GM12878 (cell line): ENCODE measurements around the gene RFWD3. TPM values are rescaled to one million over a fixed set of nuclear protein-coding genes. Genes with fewer than 3 reads are reported as not detected.

Source experiments
- ATAC-seq: fragments of 200-7000 bp; cut with Tn5 transposase; 3 replicates; pipeline ENCODE4 v1.9.1; 2020; ENCODE audit warnings: mild to moderate bottlenecking, moderate library complexity
- Bru-seq: library from RNA; stranded (reverse); fragments of 400-500 nt; gene quantifications from one replicate; lab custom pipeline; 2021; lab: Mats Ljungman, UMichigan
- BruChase-seq, 2 experiments: library from RNA; stranded (reverse); fragments of 400-500 nt; gene quantifications; one replicate each; lab custom pipeline; 2021; lab: Mats Ljungman, UMichigan
- BruUV-seq: library from RNA; stranded (reverse); fragments of 400-500 nt; replicated peaks from 2 replicates; lab custom pipeline; 2021; lab: Mats Ljungman, UMichigan
- CTCF ChIA-PET: fragments of 300-600 bp; sonication (Branson Sonifier 250); formaldehyde crosslinking; extraction: SDS; loops from one replicate; lab custom pipeline; 2021; ENCODE audit warnings: inconsistent platforms; lab: Yijun Ruan, JAX
- POLR2A ChIA-PET: fragments of 350-600 bp; formaldehyde crosslinking; extraction: SDS; loops from one replicate; lab custom pipeline; 2021; ENCODE audit warnings: inconsistent platforms; lab: Charles Lee
- RAD21 ChIA-PET: fragments of 300-600 bp; sonication (Branson Sonifier 250); formaldehyde crosslinking; loops from one replicate; lab custom pipeline; 2023; ENCODE audit warnings: antibody characterized with exemption; ENCODE audit not compliant: unreplicated experiment; lab: Charles Lee
- SMC1A ChIA-PET: fragments of 300-600 bp; sonication (Branson Sonifier 250); formaldehyde crosslinking; loops from one replicate; lab custom pipeline; 2023; ENCODE audit not compliant: unreplicated experiment, uncharacterized antibody; lab: Charles Lee
- DNase-seq: peaks from one replicate; pipeline ENCODE4 v3.0.0-alpha.2; 2011; ENCODE audit warnings: low read depth, low spot score
- FAIRE-seq: peaks from 3 replicates; lab custom pipeline; 2011; peaks lifted over from hg19 to GRCh38; lab: Jason Lieb, UNC
- H2AFZ ChIP-seq: 2 replicates; pipeline ENCODE4 v1.6.0; 2011; ENCODE audit warnings: low read depth, low read length, control low read depth; ENCODE audit not compliant: control insufficient read depth
- H3K27ac ChIP-seq: 2 replicates; pipeline ENCODE4 v1.5.1; 2011; ENCODE audit warnings: control low read depth; ENCODE audit not compliant: control insufficient read depth, insufficient read depth
- H3K27me3 ChIP-seq, 2 experiments: replicated peaks in 1 of 2; 2 replicates each; pipeline versions ENCODE4 v1.6.0 to v1.6.1; 2011; ENCODE audit warnings: low read length in 1 of 2; ENCODE audit not compliant: control insufficient read depth in 2 of 2, insufficient read depth in 2 of 2
- H3K36me3 ChIP-seq, 2 experiments: 2 replicates each; pipeline ENCODE4 v1.5.1; 2011; ENCODE audit warnings: low read length in 1 of 2; ENCODE audit not compliant: control insufficient read depth in 2 of 2, insufficient read depth in 2 of 2
- H3K4me1 ChIP-seq: 2 replicates; pipeline ENCODE4 v1.6.1; 2011; ENCODE audit warnings: mild to moderate bottlenecking, low read length, moderate library complexity, mixed read lengths; ENCODE audit not compliant: control insufficient read depth, insufficient read depth
- H3K4me2 ChIP-seq: 2 replicates; pipeline ENCODE4 v1.6.0; 2011; ENCODE audit warnings: control low read depth; ENCODE audit not compliant: control insufficient read depth, insufficient read depth
- H3K4me3 ChIP-seq: fragments of 200-600 bp; sonication (generic); 2 replicates; pipeline ENCODE4 v1.5.1; 2016
- H3K79me2 ChIP-seq: 2 replicates; pipeline ENCODE4 v1.6.0; 2011; ENCODE audit warnings: low read length; ENCODE audit not compliant: control insufficient read depth, insufficient read depth
- H3K9ac ChIP-seq: 2 replicates; pipeline ENCODE4 v1.8.0; 2011; ENCODE audit warnings: low read length, control low read depth, mixed read lengths; ENCODE audit not compliant: control insufficient read depth, insufficient read depth
- H3K9me3 ChIP-seq: replicated peaks from 3 replicates; pipeline ENCODE4 v1.5.1; 2011; ENCODE audit warnings: mild to moderate bottlenecking, low read length; ENCODE audit not compliant: control insufficient read depth, insufficient read depth
- H4K20me1 ChIP-seq: 2 replicates; pipeline ENCODE4 v1.6.0; 2011; ENCODE audit not compliant: control insufficient read depth, insufficient read depth
- ATF3 ChIP-seq: IDR thresholded peaks from 2 replicates; pipeline ENCODE4 v1.6.1; 2011; ENCODE audit warnings: low read depth, mild to moderate bottlenecking, low read length, moderate library complexity, borderline replicate concordance; ENCODE audit errors: extremely low read depth
- BACH1 ChIP-seq: fragments of 450-650 bp; IDR thresholded peaks from 2 replicates; pipeline ENCODE4 v1.6.1; 2017; ENCODE audit warnings: mild to moderate bottlenecking, borderline replicate concordance
- BRCA1 ChIP-seq: IDR thresholded peaks from 2 replicates; pipeline ENCODE4 v1.6.1; 2011; ENCODE audit warnings: low read depth, low read length, improper control_type of control experiment
- CBFB ChIP-seq: IDR thresholded peaks from 2 replicates; pipeline ENCODE4 v1.6.1; 2016; ENCODE audit warnings: antibody characterized with exemption, low read depth
- DPF2 ChIP-seq: fragments of 450-650 bp; IDR thresholded peaks from 2 replicates; pipeline ENCODE4 v1.6.1; 2017; ENCODE audit warnings: mild to moderate bottlenecking
- IRF4 ChIP-seq: IDR thresholded peaks from 2 replicates; pipeline ENCODE4 v1.6.1; 2011; ENCODE audit warnings: low read depth, low read length
- MAX ChIP-seq: IDR thresholded peaks from 2 replicates; pipeline ENCODE4 v1.6.1; 2012; ENCODE audit warnings: low read depth, low read length, improper control_type of control experiment
- MXI1 ChIP-seq: fragments of 150-350 bp; IDR thresholded peaks from 2 replicates; pipeline ENCODE4 v1.6.1; 2011; ENCODE audit warnings: low read depth, mild to moderate bottlenecking, inconsistent platforms, low read length, improper control_type of control experiment
- NBN ChIP-seq: fragments of 450-650 bp; IDR thresholded peaks from 2 replicates; pipeline ENCODE4 v1.6.1; 2016
- NFIC ChIP-seq: IDR thresholded peaks from 2 replicates; pipeline ENCODE4 v1.6.1; 2012; ENCODE audit warnings: low read depth, mild to moderate bottlenecking, inconsistent platforms, low read length, moderate library complexity
- NFYA ChIP-seq: IDR thresholded peaks from 2 replicates; pipeline ENCODE4 v1.6.1; 2011; ENCODE audit warnings: low read depth, mild to moderate bottlenecking, low read length, improper control_type of control experiment, borderline replicate concordance
- PKNOX1 ChIP-seq: fragments of 450-650 bp; IDR thresholded peaks from 2 replicates; pipeline ENCODE4 v1.6.1; 2016; ENCODE audit warnings: mild to moderate bottlenecking
- POLR2A ChIP-seq: IDR thresholded peaks from 2 replicates; pipeline ENCODE4 v1.6.1; 2011; ENCODE audit warnings: low read depth, mild to moderate bottlenecking, low read length
- SUZ12 ChIP-seq: fragments of 200-600 bp; sonication (generic); IDR thresholded peaks from one replicate; pipeline ENCODE4 v1.6.1; 2018; ENCODE audit warnings: antibody characterized with exemption, mild to moderate bottlenecking; ENCODE audit not compliant: unreplicated experiment
- TBL1XR1 ChIP-seq: IDR thresholded peaks from 2 replicates; pipeline ENCODE4 v1.6.1; 2012; ENCODE audit warnings: low read depth, low read length, improper control_type of control experiment
- YBX1 ChIP-seq: fragments of 450-650 bp; IDR thresholded peaks from 2 replicates; pipeline ENCODE4 v1.6.1; 2016; ENCODE audit warnings: antibody characterized with exemption
- ZNF622 ChIP-seq: fragments of 450-650 bp; IDR thresholded peaks from 2 replicates; pipeline ENCODE4 v1.6.1; 2017; ENCODE audit warnings: mild to moderate bottlenecking, inconsistent platforms
- ZZZ3 ChIP-seq: IDR thresholded peaks from 2 replicates; pipeline ENCODE4 v1.6.1; 2011; ENCODE audit warnings: low read depth; ENCODE audit not compliant: control insufficient read depth, insufficient read length
- WGBS: methylation state at CpG from one replicate; pipeline ENCODE4 v1.1.6; 2016; ENCODE audit warnings: low lambda C conversion rate; ENCODE audit not compliant: insufficient replicate concordance, insufficient coverage; ENCODE audit errors: missing lambda C conversion rate; 5-methylcytosine and 5-hydroxymethylcytosine counted together
- in situ Hi-C: fragments of 300-500 bp; cut with MboI; formaldehyde crosslinking; loops from 9 replicates; pipeline ENCODE4 v1.14.3; 2018; ENCODE audit warnings: mixed read lengths
- intact Hi-C: fragments of 100-400 bp; cut with micrococcal nuclease; formaldehyde crosslinking; loops from one replicate; pipeline ENCODE4 v1.14.2; 2022; ENCODE audit not compliant: unreplicated experiment
- long read RNA-seq, 2 experiments: library from polyadenylated mRNA; unstranded; transcript quantifications; one replicate each; pipeline ENCODE4 v2.0.0, GENCODE V29; 2019 to 2020
- polyA minus RNA-seq, 3 experiments: library from RNA; depleted of rRNA, polyadenylated mRNA; stranded (reverse); fragments of >200 nt; gene quantifications; 2 replicates each; pipeline ENCODE4 v1.2.3, GENCODE V29; 2011
- polyA plus RNA-seq, 11 experiments: library from polyadenylated mRNA; depleted of rRNA in 4 of 11; unstranded in 6 of 11; stranded (reverse) in 5 of 11; fragments of >200 nt; fragmentation: Nextera tagmentation in 4 of 11; fragmentation: Illumina TruSeq in 1 of 11; extraction: Ambion mirVana in 4 of 11; extraction: Trizol in 1 of 11; gene quantifications; 1 replicate in 1 of 11; 2 replicates in 10 of 11; pipeline versions ENCODE4 v1.2.1 to v1.2.3, GENCODE V29; 2011 to 2016; ENCODE audit warnings: inconsistent platforms in 2 of 11, missing spikeins in 2 of 11, low read depth in 1 of 11
- total RNA-seq, 4 experiments: library from RNA; depleted of rRNA in 3 of 4; stranded (reverse); fragments of >200 nt in 3 of 4; fragmentation: Illumina TruSeq in 1 of 4; extraction: Trizol in 1 of 4; gene quantifications; 2 replicates each; pipeline versions ENCODE4 v1.2.1 to v1.2.3, GENCODE V29; 2013 to 2021

The RFWD3 gene
- total RNA-seq (2013; cell fraction: nucleolus; rRNA removed) = 145 and 152 TPM in 2 replicates
- total RNA-seq (2014; rRNA removed) = 52.0 and 53.5 TPM in 2 replicates
- 52.1 and 53.3 TPM in 2 replicates for total RNA-seq (2014; rRNA removed; fragmentation: Illumina TruSeq; extraction: Trizol)
- 73.5 and 78.5 TPM in 2 replicates for total RNA-seq (2021)
- 25.4 TPM for polyA plus RNA-seq (2011; ENCODE audit: low read depth)
- polyA plus RNA-seq (2011; rRNA removed) = 52.6 and 52.8 TPM in 2 replicates
- 40.8 and 44.8 TPM in 2 replicates for polyA plus RNA-seq (2011; cell fraction: cytosol; rRNA removed)
- 31.3 and 35.2 TPM in 2 replicates for polyA plus RNA-seq (2011; cell fraction: nucleus; rRNA removed)
- 20.8 and 24.8 TPM in 2 replicates for polyA plus RNA-seq (2012)
- polyA plus RNA-seq (2014; fragmentation: Illumina TruSeq; extraction: Trizol) = 54.7 and 56.5 TPM in 2 replicates
- 10 to 100 TPM; 10.7 to 16.3 TPM for polyA plus RNA-seq (2014; fragmentation: Nextera tagmentation; extraction: Ambion mirVana)
- polyA plus RNA-seq (2014; rRNA removed) = 45.8 and 50.4 TPM in 2 replicates
- 10 to 100 TPM; 46.7 to 50.1 TPM for polyA plus RNA-seq (2016; fragmentation: Nextera tagmentation; extraction: Ambion mirVana)
- 106 and 135 TPM in 2 replicates for polyA minus RNA-seq (2011; rRNA and poly(A)+ RNA removed)
- 24.8 and 25.9 TPM in 2 replicates for polyA minus RNA-seq (2011; cell fraction: cytosol; rRNA and poly(A)+ RNA removed)
- 32.6 and 66.3 TPM in 2 replicates for polyA minus RNA-seq (2011; cell fraction: nucleus; rRNA and poly(A)+ RNA removed)
- Bru-seq, nascent RNA = percentile 87 among the genes with signal in this experiment
- BruChase-seq, experiment 1, labeled RNA remaining after a 6-hour chase = percentile 77 among the genes with signal in this experiment
- BruChase-seq, experiment 2, labeled RNA remaining after a 2-hour chase = percentile 85 among the genes with signal in this experiment
- long read RNA-seq, experiment 1, full-length matches to known transcripts = 4 of 8 reads
- long read RNA-seq, experiment 1, partial matches to known transcripts = 2 of 8 reads
- long read RNA-seq, experiment 1, other reads (novel, unspliced or antisense) = 2 of 8 reads
- long read RNA-seq, experiment 2, full-length matches to known transcripts = 26 of 66 reads
- long read RNA-seq, experiment 2, partial matches to known transcripts = 11 of 66 reads
- long read RNA-seq, experiment 2, other reads (novel, unspliced or antisense) = 29 of 66 reads

- SMC1A ChIA-PET = interaction anchor here (1.7 to 2.7 kb wide), 2 partner anchors 29 to 33 kb away, joined by 7 to 26 read pairs; partner anchors contain the start of gene MLKL
- no peaks in the 10 kb centered on the region for H4K20me1 ChIP-seq
- intact Hi-C loops = loop anchor here (2.0 kb wide), 1 partner anchor 32 kb away; no protein-coding TSS in a partner anchor
- peaks cover 45% of the 10 kb centered on the region for H3K79me2 ChIP-seq
- POLR2A ChIA-PET = interaction anchor here (0.6 to 3.4 kb wide), 10 partner anchors 8 to 956 kb away, joined by 3 to 28 read pairs (median 6); partner anchors contain the start of genes ADAT1, MLKL and WDR59
- H3K27me3 ChIP-seq = no peaks in the 10 kb centered on the region
- H3K4me1 ChIP-seq = peaks cover 5% of the 10 kb centered on the region
- peak within 1 kb of the TSS; percentile 96 for H2AFZ ChIP-seq
- DNase-seq = peak; percentile 94
- H3K27ac ChIP-seq = peak within 1 kb of the TSS; percentile 89
- BruUV-seq = TSS peak; percentile 63
- RAD21 ChIA-PET = interaction anchor here (0.7 to 1.9 kb wide), 8 partner anchors 10 to 986 kb away, joined by 3 to 18 read pairs (median 4); partner anchors contain the start of genes MLKL and WDR59
- no peaks in the 10 kb centered on the region for H3K9me3 ChIP-seq
- 2% methylated on average over 63 of the region's 63 CpGs for WGBS
- H3K36me3 ChIP-seq = peaks cover 0 to 22% of the 10 kb centered on the region in 2 experiments; a peak in 3 of 4 replicates
- H3K4me2 ChIP-seq = peak within 1 kb of the TSS; percentile 93
- in situ Hi-C loops = no loop called here
- peak within 1 kb of the TSS; percentile 95 for H3K9ac ChIP-seq
- FAIRE-seq = peak; percentile 82
- CTCF ChIA-PET = interaction anchor here (1.3 to 2.8 kb wide), 8 partner anchors 11 to 196 kb away, joined by 3 to 14 read pairs (median 5); partner anchors contain the start of gene MLKL
- ATAC-seq = peak; percentile 100
- H3K4me3 ChIP-seq = peak within 1 kb of the TSS; percentile 76
- TF ChIP-seq PKNOX1 (peak; percentile 99), ATF3 (no peak), ZNF622 (no peak), BACH1 (peak; percentile 59; the same call in 1 of the 2 replicates), ZZZ3 (no peak), MXI1 (peak; percentile 80), MAX (peak; percentile 61; the same call in 1 of the 2 replicates), SUZ12 (no peak), DPF2 (peak; percentile 25; the same call in 1 of the 2 replicates), BRCA1 (no peak), NFYA (peak; percentile 51; the same call in 1 of the 2 replicates), NBN (peak; percentile 72; the same call in 1 of the 2 replicates), TBL1XR1 (no peak; the same call in 1 of the 2 replicates), IRF4 (no peak), NFIC (0 out of 2 replicates have a peak, but pooled peaks have one; percentile 34), POLR2A (peak; percentile 99), CBFB (peak; percentile 76; the same call in 1 of the 2 replicates), YBX1 (no peak)
Observed at GRCh38 chr16:74666425-74667254, at the start of gene RFWD3. TSS of gene RFWD3 (minus strand) at chr16:74666877. CDS start at chr16:74661449, 5,428 bp downstream.
